WTC11 (cell line): ENCODE data around the gene FNDC3A. TPM values are rescaled to one million over a fixed set of nuclear protein-coding genes. Genes with fewer than 3 reads are reported as not detected.
"Not testable (repeated sequence)": the region's sequence is repeated elsewhere in the genome, so short reads cannot be mapped to it uniquely, and the experiment has no call there.

Experiments
- ATAC-seq: fragments of 200-7000 bp; cut with Tn5 transposase; 2 replicates; pipeline ENCODE4 v1.10.0; 2021; ENCODE audit warnings: mild to moderate bottlenecking, moderate library complexity
- CTCF ChIA-PET: fragments of 300-600 bp; sonication (Branson Sonifier 250); formaldehyde crosslinking; loops from one replicate; lab custom pipeline; 2021; ENCODE audit warnings: antibody characterized with exemption; lab: Charles Lee
- POLR2A ChIA-PET: fragments of 350-600 bp; sonication (Branson Sonifier 250); formaldehyde crosslinking; loops from one replicate; lab custom pipeline; 2021; ENCODE audit warnings: antibody characterized with exemption; lab: Charles Lee
- DNase-seq: peaks from one replicate; pipeline ENCODE4 v3.0.0; 2021; ENCODE audit warnings: low spot score
- H3K27ac Mint-ChIP-seq: 2 replicates; pipeline ENCODE4 v1.8.0; 2021; ENCODE audit warnings: mixed read lengths
- H3K27me3 Mint-ChIP-seq: 2 replicates; pipeline ENCODE4 v1.8.0; 2021; ENCODE audit warnings: low read depth, mild to moderate bottlenecking, moderate library complexity, mixed read lengths
- H3K36me3 Mint-ChIP-seq: 2 replicates; pipeline ENCODE4 v1.8.0; 2021; ENCODE audit warnings: mixed read lengths
- H3K4me1 Mint-ChIP-seq: 2 replicates; pipeline ENCODE4 v1.8.0; 2022; ENCODE audit warnings: mixed read lengths
- H3K4me3 Mint-ChIP-seq: 2 replicates; pipeline ENCODE4 v1.8.0; 2021; ENCODE audit warnings: mild to moderate bottlenecking, moderate library complexity, mixed read lengths
- H3K9me3 Mint-ChIP-seq: 2 replicates; pipeline ENCODE4 v1.8.0; 2021; ENCODE audit warnings: mixed read lengths
- ATF1 ChIP-seq: sonication (generic); formaldehyde crosslinking; IDR thresholded peaks from 2 replicates; pipeline ENCODE4 v1.8.1; 2023; ENCODE audit warnings: mild to moderate bottlenecking, moderate library complexity, missing genetic modification reagents
- ATF3 ChIP-seq: sonication (generic); formaldehyde crosslinking; conservative IDR thresholded peaks from 2 replicates; pipeline ENCODE4 v1.8.1; 2022; ENCODE audit warnings: mild to moderate bottlenecking, missing genetic modification reagents
- EMX1 ChIP-seq: fragments of 250-450 bp; sonication (Bioruptor Pico); IDR thresholded peaks from 2 replicates; pipeline ENCODE4 v1.8.0; 2021; ENCODE audit warnings: mild to moderate bottlenecking
- ESRRA ChIP-seq: sonication (generic); formaldehyde crosslinking; IDR thresholded peaks from 2 replicates; pipeline ENCODE4 v1.8.1; 2022; ENCODE audit warnings: mild to moderate bottlenecking, missing genetic modification reagents, borderline replicate concordance
- FOXJ3 ChIP-seq: sonication (generic); formaldehyde crosslinking; IDR thresholded peaks from 2 replicates; pipeline ENCODE4 v1.9.0; 2021; ENCODE audit warnings: missing genetic modification reagents, mild to moderate bottlenecking, borderline replicate concordance
- HMGA2 ChIP-seq: fragments of 250-450 bp; sonication (Bioruptor Pico); IDR thresholded peaks from 2 replicates; pipeline ENCODE4 v1.4.0; 2021; ENCODE audit warnings: mild to moderate bottlenecking, moderate library complexity
- KAT7 ChIP-seq: sonication (generic); formaldehyde crosslinking; IDR thresholded peaks from 2 replicates; pipeline ENCODE4 v1.8.1; 2023; ENCODE audit warnings: missing genetic modification reagents, mild to moderate bottlenecking, borderline replicate concordance
- NFATC4 ChIP-seq: fragments of 250-450 bp; sonication (Bioruptor Pico); IDR thresholded peaks from 2 replicates; pipeline ENCODE4 v1.9.0; 2021; ENCODE audit warnings: mild to moderate bottlenecking
- RELA ChIP-seq: sonication (generic); formaldehyde crosslinking; IDR thresholded peaks from 2 replicates; pipeline ENCODE4 v1.8.1; 2022; ENCODE audit warnings: missing genetic modification reagents, mild to moderate bottlenecking, borderline replicate concordance
- ZBTB43 ChIP-seq: sonication (generic); formaldehyde crosslinking; IDR thresholded peaks from 2 replicates; pipeline ENCODE4 v1.8.1; 2023; ENCODE audit warnings: mild to moderate bottlenecking, missing genetic modification reagents
- ZNF138 ChIP-seq: sonication (generic); formaldehyde crosslinking; conservative IDR thresholded peaks from 2 replicates; pipeline ENCODE4 v1.8.1; 2022; ENCODE audit warnings: mild to moderate bottlenecking, moderate library complexity, missing genetic modification reagents
- total RNA-seq: library from RNA; stranded (reverse); gene quantifications from 3 replicates; pipeline ENCODE4 v1.2.3, GENCODE V29; 2021
- TF ChIP-seq, protein P1 (sequence below): sonication (generic); formaldehyde crosslinking; IDR thresholded peaks from 2 replicates; pipeline ENCODE4 v1.8.1; 2022; ENCODE audit warnings: low read depth, missing genetic modification reagents, borderline replicate concordance
- TF ChIP-seq, protein P2 (sequence below): sonication (generic); formaldehyde crosslinking; IDR thresholded peaks from 2 replicates; pipeline ENCODE4 v1.8.1; 2023; ENCODE audit warnings: mild to moderate bottlenecking, missing genetic modification reagents, moderate library complexity
- TF ChIP-seq, protein P3 (sequence below): fragments of 250-450 bp; sonication (Bioruptor Pico); IDR thresholded peaks from 2 replicates; pipeline ENCODE4 v1.8.0; 2021; ENCODE audit warnings: mild to moderate bottlenecking

Gene FNDC3A
- total RNA-seq, 1 experiment from 2014 or later: 24.8 TPM

DNA sequence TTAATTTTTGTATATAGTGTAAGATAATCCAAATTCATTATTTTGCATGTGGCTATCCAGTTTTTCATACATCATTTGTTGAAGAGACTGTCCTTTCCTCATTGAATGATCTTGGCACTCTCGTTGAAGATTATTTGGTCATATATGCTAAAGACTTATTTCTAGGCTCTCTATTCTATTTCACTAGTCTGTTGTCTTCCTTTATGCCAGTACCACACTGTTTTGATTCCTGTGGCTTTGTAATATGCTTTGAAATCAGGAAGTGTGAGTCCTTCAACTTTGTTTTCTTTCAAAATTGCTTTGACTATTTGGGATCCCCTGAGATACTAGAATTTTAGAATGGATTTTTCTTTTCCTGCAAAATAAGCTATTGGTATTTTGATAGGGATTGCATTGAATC lies 24.5 kb downstream of the FNDC3A start:
- POLR2A ChIA-PET: no interaction called here
- ATAC-seq (no peak), DNase-seq (no peak)
- H3K27ac Mint-ChIP-seq: no peak overlapping the region
- no peak overlapping the region for H3K4me3 Mint-ChIP-seq
- CTCF ChIA-PET: no interaction called here
- H3K36me3 Mint-ChIP-seq: peaks cover 43% of the 10 kb centered on the region
- peaks cover 45% of the 10 kb centered on the region for H3K9me3 Mint-ChIP-seq
- no peak for TF ChIP-seq KAT7
- TF ChIP-seq ATF3 (CRISPR knock-in tag): no peak
- no peak for TF ChIP-seq ATF1 (CRISPR knock-in tag)
- no peak for TF ChIP-seq ZNF138 (CRISPR knock-in tag)
- TF ChIP-seq ZBTB43 (CRISPR knock-in tag): no peak
- TF ChIP-seq NFATC4 (CRISPR knock-in tag): no peak
- TF ChIP-seq EMX1 (CRISPR knock-in tag): no peak
- TF ChIP-seq FOXJ3 (CRISPR knock-in tag): no peak
- TF ChIP-seq, protein P1, sequence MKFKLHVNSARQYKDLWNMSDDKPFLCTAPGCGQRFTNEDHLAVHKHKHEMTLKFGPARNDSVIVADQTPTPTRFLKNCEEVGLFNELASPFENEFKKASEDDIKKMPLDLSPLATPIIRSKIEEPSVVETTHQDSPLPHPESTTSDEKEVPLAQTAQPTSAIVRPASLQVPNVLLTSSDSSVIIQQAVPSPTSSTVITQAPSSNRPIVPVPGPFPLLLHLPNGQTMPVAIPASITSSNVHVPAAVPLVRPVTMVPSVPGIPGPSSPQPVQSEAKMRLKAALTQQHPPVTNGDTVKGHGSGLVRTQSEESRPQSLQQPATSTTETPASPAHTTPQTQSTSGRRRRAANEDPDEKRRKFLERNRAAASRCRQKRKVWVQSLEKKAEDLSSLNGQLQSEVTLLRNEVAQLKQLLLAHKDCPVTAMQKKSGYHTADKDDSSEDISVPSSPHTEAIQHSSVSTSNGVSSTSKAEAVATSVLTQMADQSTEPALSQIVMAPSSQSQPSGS: no peak
- peaks cover 4% of the 10 kb centered on the region for H3K4me1 Mint-ChIP-seq
- no peaks in the 10 kb centered on the region; the same call in 1 of the 2 replicates for H3K27me3 Mint-ChIP-seq

DNA sequence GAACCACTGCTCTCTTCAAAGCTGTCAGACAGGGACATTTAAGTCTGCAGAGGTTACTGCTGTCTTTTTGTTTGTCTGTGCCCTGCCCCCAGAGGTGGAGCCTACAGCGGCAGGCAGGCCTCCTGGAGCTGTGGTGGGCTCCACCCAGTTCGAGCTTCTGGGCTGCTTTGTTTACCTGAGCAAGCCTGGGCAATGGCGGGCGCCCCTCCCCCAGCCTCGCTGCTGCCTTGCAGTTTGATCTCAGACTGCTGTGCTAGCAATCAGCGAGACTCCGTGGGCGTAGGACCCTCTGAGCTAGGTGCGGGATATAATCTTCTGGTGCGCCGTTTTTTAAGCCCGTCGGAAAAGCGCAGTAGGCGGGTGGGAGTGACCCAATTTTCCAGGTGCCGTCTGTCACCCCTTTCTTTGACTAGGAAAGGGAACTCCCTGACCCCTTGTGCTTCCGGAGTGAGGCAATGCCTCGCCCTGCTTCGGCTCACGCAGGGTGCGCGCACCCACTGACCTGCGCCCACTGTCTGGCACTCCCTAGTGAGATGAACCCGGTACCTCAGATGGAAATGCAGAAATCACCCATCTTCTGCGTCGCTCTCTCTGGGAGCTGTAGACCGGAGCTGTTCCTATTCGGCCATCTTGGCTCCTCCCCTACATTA lies 43.4 kb downstream of the FNDC3A start:
- POLR2A ChIA-PET, CTCF ChIA-PET, H3K27ac Mint-ChIP-seq, H3K4me3 Mint-ChIP-seq, H3K27me3 Mint-ChIP-seq, ATAC-seq: not testable (repeated sequence)
- Mint-ChIP-seq H3K4me1 (peaks cover 34% of the 10 kb centered on the region), H3K36me3 (peaks cover 44% of the 10 kb centered on the region), H3K9me3 (peaks cover 32% of the 10 kb centered on the region)
- peak; percentile 17 for DNase-seq

DNA sequence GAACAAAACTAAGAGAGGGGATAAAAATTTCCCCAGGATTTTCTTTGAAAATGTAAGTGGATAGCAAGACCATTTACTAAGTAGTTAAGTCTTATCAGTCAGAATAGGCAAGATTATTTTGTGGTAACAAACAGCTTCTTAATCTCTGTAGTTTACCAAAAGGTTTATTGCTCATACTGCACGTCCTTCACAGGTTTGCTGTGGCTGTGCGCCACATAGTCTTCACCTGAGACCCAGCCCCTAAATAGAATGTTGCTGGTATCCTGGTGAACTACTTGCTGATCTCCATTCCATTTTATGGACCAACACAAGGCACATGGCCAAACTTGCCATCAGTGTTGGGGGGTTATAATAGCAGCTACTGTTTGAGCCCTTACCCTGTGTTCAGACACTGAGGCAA lies 44.6 kb downstream of the FNDC3A start:
- peaks cover 42% of the 10 kb centered on the region for H3K36me3 Mint-ChIP-seq
- CTCF ChIA-PET: interaction anchor here (1.4 kb wide), 2 partner anchors 220 to 261 kb away, joined by 4 read pairs; no protein-coding TSS in a partner anchor
- H3K9me3 Mint-ChIP-seq: peaks cover 30% of the 10 kb centered on the region
- no peak for TF ChIP-seq RELA (CRISPR knock-in tag)
- TF ChIP-seq ESRRA: no peak
- no peak for TF ChIP-seq HMGA2 (CRISPR knock-in tag)
- no peak for TF ChIP-seq ATF3 (CRISPR knock-in tag)
- TF ChIP-seq, protein P2, sequence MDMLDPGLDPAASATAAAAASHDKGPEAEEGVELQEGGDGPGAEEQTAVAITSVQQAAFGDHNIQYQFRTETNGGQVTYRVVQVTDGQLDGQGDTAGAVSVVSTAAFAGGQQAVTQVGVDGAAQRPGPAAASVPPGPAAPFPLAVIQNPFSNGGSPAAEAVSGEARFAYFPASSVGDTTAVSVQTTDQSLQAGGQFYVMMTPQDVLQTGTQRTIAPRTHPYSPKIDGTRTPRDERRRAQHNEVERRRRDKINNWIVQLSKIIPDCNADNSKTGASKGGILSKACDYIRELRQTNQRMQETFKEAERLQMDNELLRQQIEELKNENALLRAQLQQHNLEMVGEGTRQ: no peak
- TF ChIP-seq, protein P3, sequence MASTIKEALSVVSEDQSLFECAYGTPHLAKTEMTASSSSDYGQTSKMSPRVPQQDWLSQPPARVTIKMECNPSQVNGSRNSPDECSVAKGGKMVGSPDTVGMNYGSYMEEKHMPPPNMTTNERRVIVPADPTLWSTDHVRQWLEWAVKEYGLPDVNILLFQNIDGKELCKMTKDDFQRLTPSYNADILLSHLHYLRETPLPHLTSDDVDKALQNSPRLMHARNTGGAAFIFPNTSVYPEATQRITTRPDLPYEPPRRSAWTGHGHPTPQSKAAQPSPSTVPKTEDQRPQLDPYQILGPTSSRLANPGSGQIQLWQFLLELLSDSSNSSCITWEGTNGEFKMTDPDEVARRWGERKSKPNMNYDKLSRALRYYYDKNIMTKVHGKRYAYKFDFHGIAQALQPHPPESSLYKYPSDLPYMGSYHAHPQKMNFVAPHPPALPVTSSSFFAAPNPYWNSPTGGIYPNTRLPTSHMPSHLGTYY: no peak
- no peaks in the 10 kb centered on the region for H3K27me3 Mint-ChIP-seq
- ATAC-seq (no peak), DNase-seq (no peak)
- peaks cover 34% of the 10 kb centered on the region for H3K4me1 Mint-ChIP-seq
- no peak overlapping the region for H3K4me3 Mint-ChIP-seq
- no peak overlapping the region for H3K27ac Mint-ChIP-seq
- POLR2A ChIA-PET: no interaction called here
